GM21360 (cell line): ENCODE results near the gene CXCR4.
"Not testable (repeated sequence)": the region's sequence is repeated elsewhere in the genome, so short reads cannot be mapped to it uniquely, and the experiment has no call there.

Experiments
- ATAC-seq: cut with Tn5 transposase; IDR thresholded peaks from one replicate; pipeline ENCODE4 v1.9.1; 2021; ENCODE audit warnings: mild to moderate bottlenecking, moderate library complexity; ENCODE audit not compliant: unreplicated experiment

The CXCR4 gene

DNA sequence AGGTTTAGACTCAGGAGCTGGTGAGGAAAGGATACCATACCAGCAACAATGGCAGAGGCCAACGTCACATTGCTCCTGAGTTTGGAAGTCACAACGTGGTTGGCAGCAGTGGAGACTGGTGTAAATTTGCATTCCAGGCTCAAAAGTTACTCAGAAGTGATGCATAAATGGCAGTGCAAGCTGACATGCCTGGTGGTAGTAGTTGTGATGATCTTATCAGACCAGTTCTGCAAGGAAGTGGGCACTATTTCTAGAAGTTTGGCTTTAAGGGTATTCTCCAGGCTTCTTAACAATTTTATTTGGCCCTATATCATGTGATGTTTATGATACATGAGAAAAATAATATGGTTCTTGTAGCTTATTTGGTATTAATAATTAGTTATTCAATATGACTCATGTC, 37.8 kb downstream of the CXCR4 start:
- no peak for ATAC-seq

GRCh38 chr2:136077107-136077506, 40.8 kb downstream of the CXCR4 start:
- no peak for ATAC-seq

- ATAC-seq: no peak
These were observed 42.5 kb downstream of the CXCR4 start for GRCh38 chr2:136075476-136075875.

- no peak for ATAC-seq
These were observed 45.3 kb downstream of the CXCR4 start for GRCh38 chr2:136072621-136073020.

DNA sequence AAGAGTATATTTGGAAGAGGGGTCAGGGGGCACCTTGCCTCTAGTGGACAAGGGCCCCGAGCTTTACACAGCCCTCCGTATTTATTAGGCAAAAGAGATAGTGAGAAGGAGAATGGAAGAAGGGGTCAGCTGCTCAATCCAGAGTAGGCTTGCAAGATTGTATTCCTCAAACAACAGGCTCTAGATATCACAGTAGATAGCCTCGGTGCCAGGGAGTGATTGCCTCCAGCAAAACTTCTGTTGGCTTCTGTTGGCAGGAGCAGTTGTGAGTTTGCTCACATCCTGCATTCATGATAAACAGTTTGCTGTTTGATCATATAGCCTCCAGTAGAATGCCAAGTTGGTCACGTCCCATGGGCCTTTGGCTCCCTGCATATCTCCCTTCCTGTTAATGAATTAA, 46.1 kb downstream of the CXCR4 start:
- not testable (repeated sequence) for ATAC-seq

DNA sequence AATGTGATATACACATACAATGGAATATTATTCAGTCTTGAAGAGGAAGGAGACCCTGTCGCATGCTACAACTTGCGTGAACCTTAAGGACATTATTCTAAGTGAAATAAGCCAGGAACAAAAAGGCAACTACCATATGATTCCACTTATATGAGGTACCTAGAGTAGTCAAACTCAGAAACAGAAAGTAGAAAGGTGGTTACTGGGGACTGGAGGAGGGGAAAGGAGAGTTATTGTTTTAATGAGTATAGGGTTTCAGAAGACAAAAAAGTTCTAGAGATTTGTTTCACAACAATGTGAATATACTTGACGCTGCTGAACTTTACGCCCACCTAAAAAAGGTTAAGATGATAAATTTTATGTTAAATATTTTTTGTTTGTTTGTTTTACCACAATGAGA, 47.0 kb downstream of the CXCR4 start:
- ATAC-seq: no peak

DNA sequence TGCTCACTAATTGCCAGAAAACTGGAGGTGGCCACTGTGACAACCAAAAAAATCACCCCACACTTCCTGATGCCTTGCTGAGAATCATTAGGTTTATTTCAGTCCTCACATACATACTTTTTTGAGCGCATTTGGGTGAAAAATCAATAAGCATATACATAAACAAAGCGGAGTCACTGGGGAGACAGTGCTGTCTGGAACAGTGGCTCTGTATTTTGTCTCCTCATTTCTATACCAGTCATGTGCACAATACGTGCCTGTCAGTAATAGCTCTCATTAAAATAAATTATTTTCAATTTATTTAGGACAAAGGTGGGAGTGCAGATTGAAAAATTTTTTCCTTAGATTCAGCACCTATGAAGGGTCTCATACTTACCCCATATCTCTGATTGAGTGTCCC, 48.2 kb downstream of the CXCR4 start:
- no peak for ATAC-seq

- no peak for ATAC-seq
These were observed 49.2 kb downstream of the CXCR4 start for GRCh38 chr2:136068581-136069227.

- no peak for ATAC-seq
These were observed 49.9 kb downstream of the CXCR4 start for GRCh38 chr2:136067897-136068580.

- ATAC-seq: no peak
These were observed 50.5 kb downstream of the CXCR4 start for GRCh38 chr2:136067459-136067858.

- ATAC-seq: no peak
These were observed 52.0 kb downstream of the CXCR4 start for GRCh38 chr2:136065907-136066306.

DNA sequence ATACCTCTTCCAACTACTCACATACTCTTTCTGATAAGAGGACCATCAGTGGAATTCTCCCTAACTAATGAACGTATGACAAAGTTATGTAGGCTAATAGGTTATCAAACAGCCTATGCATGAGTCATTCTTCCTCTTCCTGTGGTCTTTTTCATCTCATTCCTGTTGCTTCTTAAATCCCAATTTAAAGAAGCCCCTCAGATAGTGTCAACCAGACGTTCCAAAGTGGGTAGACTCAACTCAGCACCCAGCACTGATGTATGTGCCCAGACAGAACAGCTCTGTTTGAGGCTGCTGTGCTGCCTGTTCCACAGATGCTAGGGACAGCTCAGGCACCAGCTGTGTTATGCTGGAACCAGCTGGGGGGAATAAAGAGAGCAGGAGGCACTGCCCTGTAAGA, 52.6 kb downstream of the CXCR4 start:
- ATAC-seq: no peak
